Tibial artery (tissue), 4 donors: ENCODE results near the gene MMP3.
A peak's percentile ranks its signal among the peaks of the same experiment; 100 is the strongest.
"Not testable (repeated sequence)": the region's sequence is repeated elsewhere in the genome, so short reads cannot be mapped to it uniquely, and the experiment has no call there.

Experiments used
- DNase-seq, 2 donors: peaks; one replicate each; pipeline ENCODE4 v3.0.0-alpha.2; 2019
- H3K27ac ChIP-seq, 2 donors: fragments of 200-600 bp; sonication (generic) in 1 of 2; 1 replicate in 1 of 2; 2 replicates in 1 of 2; pipeline ENCODE4 v1.5.1; 2018 to 2019; ENCODE audit warnings: mild to moderate bottlenecking in 1 of 2
- H3K27me3 ChIP-seq, 2 donors: fragments of 200-600 bp; sonication (generic) in 1 of 2; one replicate each; pipeline versions ENCODE4 v1.5.1 to v1.6.0; 2016 to 2019
- H3K36me3 ChIP-seq, 3 donors: fragments of 200-600 bp; sonication (generic) in 2 of 3; one replicate each; pipeline ENCODE4 v1.5.1; 2016 to 2019; ENCODE audit warnings: mild to moderate bottlenecking in 2 of 3
- H3K4me1 ChIP-seq, 4 donors: fragments of 200-600 bp; sonication (generic) in 2 of 4; 1 replicate in 3 of 4; 2 replicates in 1 of 4; pipeline ENCODE4 v1.5.1; 2016 to 2019
- H3K4me3 ChIP-seq, 2 donors: fragments of 200-600 bp; sonication (generic) in 1 of 2; 1 replicate in 1 of 2; 2 replicates in 1 of 2; pipeline ENCODE4 v1.5.1; 2018 to 2019; ENCODE audit warnings: mild to moderate bottlenecking in 2 of 2
- H3K9me3 ChIP-seq, 3 donors: fragments of 200-600 bp; sonication (generic) in 1 of 3; one replicate each; pipeline ENCODE4 v1.5.1; 2016 to 2019
- CTCF ChIP-seq, 2 experiments: fragments of 200-600 bp in 1 of 2; fragments of 450-650 bp in 1 of 2; IDR thresholded peaks; one replicate each; pipeline ENCODE4 v1.5.1; 2017 to 2019; ENCODE audit warnings: antibody characterized with exemption in 2 of 2, mild to moderate bottlenecking in 1 of 2, moderate library complexity in 1 of 2
- intact Hi-C: fragments of 100-400 bp; cut with DNase I; formaldehyde crosslinking; loops from one replicate; pipeline ENCODE4 v1.15.0; 2023; ENCODE audit warnings: low total_unique reads

MMP3 gene

DNA sequence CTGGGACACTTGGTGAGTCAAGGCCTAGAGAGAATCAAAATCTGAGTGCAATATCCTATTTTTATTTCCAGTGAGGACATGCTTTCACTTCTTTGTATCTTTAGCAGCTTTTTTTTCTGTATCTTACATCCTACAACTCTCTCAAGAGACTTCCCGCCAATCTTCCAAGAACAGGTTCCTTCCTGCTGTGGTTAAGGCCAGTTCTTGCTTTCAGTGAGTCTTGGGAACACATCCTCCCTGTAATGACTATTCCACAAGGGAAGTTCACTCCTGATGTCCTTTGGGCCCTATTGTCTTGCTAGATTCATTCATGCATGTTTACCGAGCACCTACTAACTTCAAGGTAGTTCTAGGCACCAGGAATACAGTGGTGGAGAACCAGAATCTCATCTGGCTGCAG is 35.2 kb upstream of the MMP3 start:
- no peak overlapping the region for H3K4me3 ChIP-seq
- H3K4me1 ChIP-seq = no peaks in the 10 kb centered on the region
- H3K36me3 ChIP-seq = no peaks in the 10 kb centered on the region
- no peaks in the 10 kb centered on the region for H3K9me3 ChIP-seq
- intact Hi-C loops = no loop called here
- DNase-seq = no peak
- TF ChIP-seq CTCF (IDR thresholded peaks at IDR 0.05) = no peak
- no peak overlapping the region for H3K27ac ChIP-seq
- no peaks in the 10 kb centered on the region for H3K27me3 ChIP-seq

DNA sequence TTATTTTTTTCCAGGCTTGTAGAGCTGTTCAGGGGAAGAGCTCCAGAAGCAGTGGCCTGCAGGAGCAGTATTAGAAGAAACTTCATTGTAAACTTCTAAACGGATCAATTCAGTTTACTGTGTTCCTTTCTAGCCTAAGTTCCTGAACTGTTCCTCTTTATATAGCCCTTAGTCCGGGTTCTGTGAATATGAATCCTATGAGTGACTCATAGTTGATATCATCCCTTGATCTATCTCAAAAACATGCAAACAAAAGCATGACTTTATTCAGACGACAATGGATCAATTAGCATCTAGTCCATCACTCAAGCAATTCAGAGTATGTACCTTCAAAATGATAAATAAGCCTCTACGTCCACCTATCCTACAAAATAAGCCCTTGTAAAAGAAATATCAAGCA is 31.4 kb upstream of the MMP3 start, which contains the start of gene MMP12:
Gene MMP12 (minus strand): TSS at position 131 of the 400 bp plus-strand sequence. CDS start 45 bp downstream, at position 86.
- H3K9me3 ChIP-seq = no peaks in the 10 kb centered on the region
- no peak within 1 kb of the TSS for H3K27ac ChIP-seq
- H3K36me3 ChIP-seq = no peaks in the 10 kb centered on the region
- intact Hi-C loops = no loop called here
- no peaks in the 10 kb centered on the region for H3K4me1 ChIP-seq
- DNase-seq = no peak
- H3K27me3 ChIP-seq = no peaks in the 10 kb centered on the region
- TF ChIP-seq CTCF (IDR thresholded peaks at IDR 0.05) = no peak
- no peak within 1 kb of the TSS for H3K4me3 ChIP-seq

- H3K27me3 ChIP-seq, H3K4me3 ChIP-seq, H3K9me3 ChIP-seq, intact Hi-C loops, H3K36me3 ChIP-seq, DNase-seq, H3K27ac ChIP-seq: not testable (repeated sequence)
- H3K4me1 ChIP-seq = peaks cover 0 to 16% (median under 1%) of the 10 kb centered on the region in 4 donors
Observed at GRCh38 chr11:102869354-102869964, 26.1 kb upstream of the MMP3 start.

GRCh38 chr11:102868339-102868738 is 24.9 kb upstream of the MMP3 start:
- DNase-seq = no peak
- Histone ChIP-seq H3K36me3 (no peaks in the 10 kb centered on the region), H3K9me3 (no peaks in the 10 kb centered on the region), H3K27me3 (no peaks in the 10 kb centered on the region), H3K4me3 (no peak overlapping the region), H3K27ac (no peak overlapping the region), H3K4me1 (peaks cover 0 to 21% (median 3%) of the 10 kb centered on the region in 4 donors)
- no peak for TF ChIP-seq CTCF (IDR thresholded peaks at IDR 0.05)
- intact Hi-C loops = no loop called here

GRCh38 chr11:102864724-102865123 is 21.3 kb upstream of the MMP3 start:
- peak overlapping the region in 1 of 2 donors; percentile 16 for H3K27ac ChIP-seq
- TF ChIP-seq CTCF (IDR thresholded peaks at IDR 0.05) = no peak
- no peak overlapping the region for H3K4me3 ChIP-seq
- intact Hi-C loops = no loop called here
- H3K9me3 ChIP-seq = no peaks in the 10 kb centered on the region
- no peak for DNase-seq
- H3K4me1 ChIP-seq = peaks cover 0 to 21% (median 3%) of the 10 kb centered on the region in 4 donors
- no peaks in the 10 kb centered on the region for H3K27me3 ChIP-seq
- no peaks in the 10 kb centered on the region for H3K36me3 ChIP-seq

DNA sequence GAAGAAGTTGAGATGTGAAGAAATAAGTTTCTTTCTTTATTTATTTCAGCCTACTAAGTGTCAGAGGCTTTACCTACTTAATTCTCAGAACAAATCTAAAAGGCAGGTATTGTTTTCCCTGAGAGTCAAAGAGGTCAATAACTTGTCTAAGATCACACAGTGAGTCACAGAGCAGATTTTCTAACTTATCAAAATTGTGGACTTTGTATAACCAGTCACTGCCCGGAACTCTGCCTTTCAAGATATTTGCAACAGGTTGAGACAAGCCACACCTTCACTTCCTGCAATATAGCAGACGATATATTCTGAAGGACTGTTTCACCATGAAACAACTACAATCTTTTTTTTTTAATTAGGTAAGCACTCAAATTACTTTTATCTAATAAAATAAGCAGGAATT is 10.5 kb upstream of the MMP3 start:
- no peaks in the 10 kb centered on the region for H3K4me1 ChIP-seq
- no peaks in the 10 kb centered on the region for H3K9me3 ChIP-seq
- H3K27ac ChIP-seq = no peak overlapping the region
- H3K27me3 ChIP-seq = peaks cover 0 to 2% of the 10 kb centered on the region in 2 donors
- DNase-seq = no peak
- intact Hi-C loops = no loop called here
- no peak for TF ChIP-seq CTCF (IDR thresholded peaks at IDR 0.05)
- no peak overlapping the region for H3K4me3 ChIP-seq
- H3K36me3 ChIP-seq = no peaks in the 10 kb centered on the region
